SK-N-SH (cell line): ENCODE measurements around the gene CLIC5. TPM values are rescaled to one million over a fixed set of nuclear protein-coding genes. Genes with fewer than 3 reads are reported as not detected.

Source experiments
- CTCF ChIA-PET: fragments of 300-600, 350-600 bp; formaldehyde crosslinking; extraction: SDS; loops from one replicate; lab custom pipeline; 2021; lab: Yijun Ruan, JAX
- POLR2A ChIA-PET: fragments of 350-600 bp; sonication (Branson Sonifier 250); formaldehyde crosslinking; extraction: SDS; loops from one replicate; lab custom pipeline; 2020; ENCODE audit warnings: antibody characterized with exemption, inconsistent platforms; lab: Yijun Ruan, JAX
- DNase-seq: peaks from one replicate; pipeline ENCODE4 v3.0.0; 2012
- H2AFZ ChIP-seq: fragments of 200-600 bp; sonication (generic); 2 replicates; pipeline ENCODE4 v1.8.1; 2016; ENCODE audit warnings: antibody characterized with exemption, mild to moderate bottlenecking, low read depth
- H3F3A ChIP-seq: fragments of 200-600 bp; sonication (generic); replicated peaks from 2 replicates; pipeline ENCODE3; 2016; ENCODE audit warnings: antibody characterized with exemption, mild to moderate bottlenecking; ENCODE audit not compliant: insufficient read depth
- H3K27ac ChIP-seq, 2 experiments: fragments of 200-500 bp in 1 of 2; fragments of 200-600 bp in 1 of 2; sonication (Bioruptor generic) in 1 of 2; sonication (generic), shearing (Covaris generic) in 1 of 2; 2 replicates each; pipeline versions ENCODE4 v1.5.1 to v1.6.1; 2014 to 2016; ENCODE audit warnings: low read depth in 2 of 2, inconsistent platforms in 1 of 2, low read length in 1 of 2, mild to moderate bottlenecking in 1 of 2, mixed read lengths in 1 of 2
- H3K27me3 ChIP-seq: fragments of 200-600 bp; sonication (generic), shearing (Covaris generic); 2 replicates; pipeline ENCODE4 v1.6.1; 2016; ENCODE audit warnings: mixed run types; ENCODE audit not compliant: insufficient read depth
- H3K36me3 ChIP-seq, 2 experiments: fragments of 200-500 bp in 1 of 2; fragments of 200-600 bp in 1 of 2; sonication (Bioruptor generic) in 1 of 2; sonication (generic) in 1 of 2; replicated peaks in 1 of 2; 2 replicates each; pipeline versions ENCODE3 to v1.5.1; 2014 to 2016; ENCODE audit warnings: low read length in 1 of 2, mild to moderate bottlenecking in 1 of 2; ENCODE audit not compliant: insufficient read depth in 2 of 2, control insufficient read depth in 1 of 2
- H3K4me1 ChIP-seq, 2 experiments: fragments of 200-500 bp in 1 of 2; fragments of 200-600 bp in 1 of 2; sonication (Bioruptor generic) in 1 of 2; sonication (generic), shearing (Covaris generic) in 1 of 2; 2 replicates each; pipeline versions ENCODE4 v1.5.1 to v1.6.1; 2014 to 2016; ENCODE audit warnings: low read depth in 1 of 2, low read length in 1 of 2, mixed run types in 1 of 2; ENCODE audit not compliant: insufficient read depth in 2 of 2, control insufficient read depth in 1 of 2
- H3K4me2 ChIP-seq: fragments of 200-600 bp; sonication (generic), shearing (Covaris generic); 2 replicates; pipeline ENCODE4 v1.6.1; 2017; ENCODE audit warnings: mixed run types
- H3K4me3 ChIP-seq, 2 experiments: fragments of 200-500 bp in 1 of 2; fragments of 200-600 bp in 1 of 2; sonication (Bioruptor generic) in 1 of 2; sonication (generic), shearing (Covaris generic) in 1 of 2; 2 replicates each; pipeline versions ENCODE4 v1.5.1 to v1.8.1; 2014 to 2016; ENCODE audit warnings: low read depth in 2 of 2, inconsistent platforms in 1 of 2, low read length in 1 of 2, mild to moderate bottlenecking in 1 of 2, mixed read lengths in 1 of 2, moderate library complexity in 1 of 2
- H3K79me2 ChIP-seq: fragments of 200-600 bp; sonication (generic); 2 replicates; pipeline ENCODE4 v1.8.1; 2017; ENCODE audit warnings: mild to moderate bottlenecking; ENCODE audit not compliant: insufficient read depth
- H3K9ac ChIP-seq: fragments of 200-600 bp; sonication (generic); 2 replicates; pipeline ENCODE4 v1.6.1; 2017; ENCODE audit warnings: mixed run types
- H3K9me2 ChIP-seq: fragments of 200-600 bp; sonication (generic); 2 replicates; pipeline ENCODE4 v1.6.1; 2017; ENCODE audit warnings: mixed run types
- H3K9me3 ChIP-seq: fragments of 200-600 bp; sonication (generic); 2 replicates; pipeline ENCODE4 v1.6.1; 2017; ENCODE audit warnings: mixed run types, mild to moderate bottlenecking, moderate library complexity
- H4K20me1 ChIP-seq: fragments of 200-600 bp; sonication (generic); 2 replicates; pipeline ENCODE4 v1.6.1; 2017; ENCODE audit warnings: mild to moderate bottlenecking, mixed run types; ENCODE audit not compliant: insufficient read depth
- CHD2 ChIP-seq: fragments of 150-350 bp; IDR thresholded peaks from 2 replicates; pipeline ENCODE4 v1.6.1; 2018; ENCODE audit warnings: low read length; ENCODE audit not compliant: partially characterized antibody
- EP300 ChIP-seq, 2 experiments: IDR thresholded peaks; 2 replicates each; pipeline versions ENCODE4 v1.4.0 to v1.6.1; 2012; ENCODE audit warnings: borderline replicate concordance in 1 of 2, low read depth in 1 of 2, low read length in 1 of 2
- EZH2phosphoT487 ChIP-seq: fragments of 200-600 bp; sonication (generic); IDR thresholded peaks from 2 replicates; pipeline ENCODE4 v1.6.1; 2017; ENCODE audit warnings: low read depth, mixed run types, mild to moderate bottlenecking, antibody characterized with exemption, moderate library complexity, borderline replicate concordance
- GABPA ChIP-seq: IDR thresholded peaks from 2 replicates; pipeline ENCODE4 v1.4.0; 2012; ENCODE audit warnings: low read depth, mild to moderate bottlenecking
- GATA2 ChIP-seq: sonication (generic); formaldehyde crosslinking; IDR thresholded peaks from 2 replicates; pipeline ENCODE4 v1.5.0; 2020; ENCODE audit warnings: mild to moderate bottlenecking, missing genetic modification reagents
- MEF2A ChIP-seq: IDR thresholded peaks from 2 replicates; pipeline ENCODE4 v1.4.0; 2012; ENCODE audit warnings: low read depth, borderline replicate concordance
- NFIC ChIP-seq: IDR thresholded peaks from 2 replicates; pipeline ENCODE4 v1.4.0; 2012; ENCODE audit warnings: borderline replicate concordance
- NRF1 ChIP-seq: IDR thresholded peaks from 2 replicates; pipeline ENCODE4 v1.6.1; 2012; ENCODE audit warnings: low read depth, mild to moderate bottlenecking, low read length
- POLR2AphosphoS5 ChIP-seq: IDR thresholded peaks from 2 replicates; pipeline ENCODE4 v1.6.1; 2012; ENCODE audit warnings: low read depth, low read length
- RAD21 ChIP-seq: IDR thresholded peaks from 2 replicates; pipeline ENCODE4 v1.6.1; 2012; ENCODE audit warnings: mild to moderate bottlenecking, low read length
- RCOR1 ChIP-seq: fragments of 150-350 bp; IDR thresholded peaks from 2 replicates; pipeline ENCODE4 v1.6.1; 2017; ENCODE audit warnings: antibody characterized with exemption, low read length
- RFX5 ChIP-seq: IDR thresholded peaks from 2 replicates; pipeline ENCODE4 v1.6.1; 2012; ENCODE audit warnings: mild to moderate bottlenecking, improper control_type of control experiment, low read length
- RXRA ChIP-seq: IDR thresholded peaks from 2 replicates; pipeline ENCODE4 v1.4.0; 2012; ENCODE audit warnings: low read depth, mild to moderate bottlenecking, borderline replicate concordance
- SIN3A ChIP-seq: IDR thresholded peaks from 2 replicates; pipeline ENCODE4 v1.6.1; 2012; ENCODE audit warnings: low read depth, mild to moderate bottlenecking, low read length, moderate library complexity, borderline replicate concordance
- SMC3 ChIP-seq: IDR thresholded peaks from 2 replicates; pipeline ENCODE4 v1.6.1; 2012; ENCODE audit warnings: low read depth, low read length, improper control_type of control experiment
- TCF12 ChIP-seq: IDR thresholded peaks from 2 replicates; pipeline ENCODE4 v1.4.0; 2012
- WGBS: methylation state at CpG from one replicate; pipeline ENCODE4 v1.1.6; 2017; ENCODE audit warnings: low lambda C conversion rate; 5-methylcytosine and 5-hydroxymethylcytosine counted together
- polyA plus RNA-seq, 3 experiments: library from polyadenylated mRNA; depleted of rRNA; stranded (reverse); fragments of >200 nt; gene quantifications; 2 replicates each; pipeline ENCODE4 v1.2.3, GENCODE V29; 2012
- TF ChIP-seq, protein P1 (sequence below): IDR thresholded peaks from 2 replicates; pipeline ENCODE4 v1.6.1; 2012; ENCODE audit warnings: mild to moderate bottlenecking, low read depth, low read length, moderate library complexity
- TF ChIP-seq, protein P2 (sequence below): IDR thresholded peaks from 2 replicates; pipeline ENCODE4; 2012
- TF ChIP-seq, protein P3 (sequence below): IDR thresholded peaks from 2 replicates; pipeline ENCODE4 v1.4.0; 2012; ENCODE audit warnings: low read depth, borderline replicate concordance

The CLIC5 gene
- polyA plus RNA-seq, 1 of the 3 experiments (the other 2 are of a cell fraction), result 0.03 TPM

DNA sequence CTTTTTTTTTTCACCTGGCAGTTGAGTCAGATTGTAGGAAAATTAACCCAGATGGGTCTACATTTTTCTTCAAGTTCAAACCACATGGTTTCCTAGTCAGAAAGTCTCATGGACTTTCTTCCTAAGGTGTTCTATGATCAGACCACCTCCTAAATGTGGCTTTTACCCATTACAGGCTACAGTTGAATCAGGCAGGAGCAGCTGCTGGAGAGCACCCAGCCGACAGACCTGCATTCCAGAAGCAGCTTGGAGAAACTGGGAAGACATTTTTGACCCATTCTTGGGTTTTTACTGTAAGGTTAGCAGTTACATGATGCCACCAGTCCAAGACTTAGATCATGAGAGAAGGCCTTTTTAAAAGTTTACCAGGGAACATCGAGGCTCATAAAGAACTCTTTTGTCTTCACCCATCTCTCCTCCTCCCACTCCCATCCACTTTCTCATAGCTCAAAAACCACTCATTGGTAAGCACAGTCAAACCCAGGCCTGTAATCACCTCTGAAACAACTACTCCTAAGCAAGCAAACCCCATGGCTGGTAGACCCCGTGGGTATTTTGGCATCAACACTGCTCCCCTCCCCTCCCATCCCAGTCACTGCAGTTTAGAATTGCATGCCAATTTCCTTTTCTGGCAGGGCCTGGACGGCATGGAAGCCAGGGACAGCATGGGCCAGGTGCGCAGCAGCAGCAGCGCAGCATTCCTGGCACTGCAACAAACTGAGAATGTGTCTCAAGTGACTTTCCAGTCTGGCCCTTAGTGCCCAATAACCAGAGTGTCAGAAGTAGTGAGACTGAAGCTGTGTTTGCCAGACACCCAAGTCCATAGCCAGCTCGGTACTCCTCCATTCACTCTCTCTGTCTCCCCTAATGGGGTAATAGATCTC is 113.7 kb downstream of the CLIC5 start:
- Histone ChIP-seq H3K4me1 (no peaks in the 10 kb centered on the region), H4K20me1 (no peaks in the 10 kb centered on the region), H3K79me2 (no peaks in the 10 kb centered on the region), H3K4me3 (no peak overlapping the region), H3K36me3 (no peaks in the 10 kb centered on the region), H3F3A (peaks cover 2% of the 10 kb centered on the region), H3K9me3 (no peaks in the 10 kb centered on the region), H2AFZ (no peak overlapping the region), H3K9ac (no peak overlapping the region), H3K9me2 (no peaks in the 10 kb centered on the region), H3K27ac (no peak overlapping the region), H3K4me2 (no peak overlapping the region), H3K27me3 (peaks cover 32% of the 10 kb centered on the region; the same call in 1 of the 2 replicates)
- ChIA-PET CTCF (interaction anchor here (1.8 kb wide), 1 partner anchor 28 kb away, joined by 4 read pairs; no protein-coding TSS in a partner anchor), POLR2A (no interaction called here)
- DNase-seq, result no peak
- WGBS, result 17% methylated on average over 6 of the region's 7 CpGs
- TF ChIP-seq, protein P1, sequence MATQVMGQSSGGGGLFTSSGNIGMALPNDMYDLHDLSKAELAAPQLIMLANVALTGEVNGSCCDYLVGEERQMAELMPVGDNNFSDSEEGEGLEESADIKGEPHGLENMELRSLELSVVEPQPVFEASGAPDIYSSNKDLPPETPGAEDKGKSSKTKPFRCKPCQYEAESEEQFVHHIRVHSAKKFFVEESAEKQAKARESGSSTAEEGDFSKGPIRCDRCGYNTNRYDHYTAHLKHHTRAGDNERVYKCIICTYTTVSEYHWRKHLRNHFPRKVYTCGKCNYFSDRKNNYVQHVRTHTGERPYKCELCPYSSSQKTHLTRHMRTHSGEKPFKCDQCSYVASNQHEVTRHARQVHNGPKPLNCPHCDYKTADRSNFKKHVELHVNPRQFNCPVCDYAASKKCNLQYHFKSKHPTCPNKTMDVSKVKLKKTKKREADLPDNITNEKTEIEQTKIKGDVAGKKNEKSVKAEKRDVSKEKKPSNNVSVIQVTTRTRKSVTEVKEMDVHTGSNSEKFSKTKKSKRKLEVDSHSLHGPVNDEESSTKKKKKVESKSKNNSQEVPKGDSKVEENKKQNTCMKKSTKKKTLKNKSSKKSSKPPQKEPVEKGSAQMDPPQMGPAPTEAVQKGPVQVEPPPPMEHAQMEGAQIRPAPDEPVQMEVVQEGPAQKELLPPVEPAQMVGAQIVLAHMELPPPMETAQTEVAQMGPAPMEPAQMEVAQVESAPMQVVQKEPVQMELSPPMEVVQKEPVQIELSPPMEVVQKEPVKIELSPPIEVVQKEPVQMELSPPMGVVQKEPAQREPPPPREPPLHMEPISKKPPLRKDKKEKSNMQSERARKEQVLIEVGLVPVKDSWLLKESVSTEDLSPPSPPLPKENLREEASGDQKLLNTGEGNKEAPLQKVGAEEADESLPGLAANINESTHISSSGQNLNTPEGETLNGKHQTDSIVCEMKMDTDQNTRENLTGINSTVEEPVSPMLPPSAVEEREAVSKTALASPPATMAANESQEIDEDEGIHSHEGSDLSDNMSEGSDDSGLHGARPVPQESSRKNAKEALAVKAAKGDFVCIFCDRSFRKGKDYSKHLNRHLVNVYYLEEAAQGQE, result peak; percentile 63; the same call in 1 of the 2 replicates
- TF ChIP-seq MEF2A, result no peak

- ChIA-PET CTCF (interaction anchor here (1.8 kb wide), 1 partner anchor 29 kb away, joined by 4 read pairs; no protein-coding TSS in a partner anchor), POLR2A (no interaction called here)
- H2AFZ ChIP-seq, result no peak overlapping the region
- H4K20me1 ChIP-seq, result no peaks in the 10 kb centered on the region
- no peaks in the 10 kb centered on the region for H3K9me2 ChIP-seq
- no peak overlapping the region for H3K9ac ChIP-seq
- WGBS, result 7% methylated on average over 9 of the region's 9 CpGs
- H3K79me2 ChIP-seq, result no peaks in the 10 kb centered on the region
- H3F3A ChIP-seq, result peaks cover 3% of the 10 kb centered on the region
- H3K4me3 ChIP-seq, result no peak overlapping the region
- DNase-seq, result no peak
- H3K9me3 ChIP-seq, result no peaks in the 10 kb centered on the region
- H3K27me3 ChIP-seq, result peaks cover 26% of the 10 kb centered on the region; the same call in 1 of the 2 replicates
- no peaks in the 10 kb centered on the region for H3K36me3 ChIP-seq
- H3K27ac ChIP-seq, result no peak overlapping the region
- no peak overlapping the region for H3K4me2 ChIP-seq
- H3K4me1 ChIP-seq, result no peaks in the 10 kb centered on the region
- TF ChIP-seq NRF1, result no peak
- TF ChIP-seq POLR2AphosphoS5, result no peak
- TF ChIP-seq EZH2phosphoT487, result no peak
- TF ChIP-seq, protein P2, sequence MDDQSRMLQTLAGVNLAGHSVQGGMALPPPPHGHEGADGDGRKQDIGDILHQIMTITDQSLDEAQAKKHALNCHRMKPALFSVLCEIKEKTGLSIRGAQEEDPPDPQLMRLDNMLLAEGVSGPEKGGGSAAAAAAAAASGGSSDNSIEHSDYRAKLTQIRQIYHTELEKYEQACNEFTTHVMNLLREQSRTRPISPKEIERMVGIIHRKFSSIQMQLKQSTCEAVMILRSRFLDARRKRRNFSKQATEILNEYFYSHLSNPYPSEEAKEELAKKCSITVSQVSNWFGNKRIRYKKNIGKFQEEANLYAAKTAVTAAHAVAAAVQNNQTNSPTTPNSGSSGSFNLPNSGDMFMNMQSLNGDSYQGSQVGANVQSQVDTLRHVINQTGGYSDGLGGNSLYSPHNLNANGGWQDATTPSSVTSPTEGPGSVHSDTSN, result no peak
- no peak for TF ChIP-seq RCOR1
- no peak for TF ChIP-seq GABPA
- no peak for TF ChIP-seq RAD21
- TF ChIP-seq SIN3A, result no peak
- no peak for TF ChIP-seq SMC3
- TF ChIP-seq RXRA, result no peak
- TF ChIP-seq TCF12, result no peak
- TF ChIP-seq, protein P3, sequence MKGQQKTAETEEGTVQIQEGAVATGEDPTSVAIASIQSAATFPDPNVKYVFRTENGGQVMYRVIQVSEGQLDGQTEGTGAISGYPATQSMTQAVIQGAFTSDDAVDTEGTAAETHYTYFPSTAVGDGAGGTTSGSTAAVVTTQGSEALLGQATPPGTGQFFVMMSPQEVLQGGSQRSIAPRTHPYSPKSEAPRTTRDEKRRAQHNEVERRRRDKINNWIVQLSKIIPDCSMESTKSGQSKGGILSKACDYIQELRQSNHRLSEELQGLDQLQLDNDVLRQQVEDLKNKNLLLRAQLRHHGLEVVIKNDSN, result no peak
- no peak for TF ChIP-seq RFX5
- TF ChIP-seq GATA2 (CRISPR knock-in tag), result no peak
- no peak for TF ChIP-seq EP300 (IDR thresholded peaks at IDR 0.05; ENCODE audit: borderline replicate concordance in 1 of 2, low read depth in 1 of 2, low read length in 1 of 2)
- no peak for TF ChIP-seq NFIC
- no peak for TF ChIP-seq CHD2
Observed at GRCh38 chr6:45900808-45901752, 114.6 kb downstream of the CLIC5 start.
